ENCODE results near the gene ERP27. TPM values are rescaled to one million over a fixed set of nuclear protein-coding genes. Genes with fewer than 3 reads are reported as not detected.

The ERP27 gene
- total and polyA plus RNA-seq, 2 donors from 2014 or later: 11.0 to 35.3 TPM

DNA sequence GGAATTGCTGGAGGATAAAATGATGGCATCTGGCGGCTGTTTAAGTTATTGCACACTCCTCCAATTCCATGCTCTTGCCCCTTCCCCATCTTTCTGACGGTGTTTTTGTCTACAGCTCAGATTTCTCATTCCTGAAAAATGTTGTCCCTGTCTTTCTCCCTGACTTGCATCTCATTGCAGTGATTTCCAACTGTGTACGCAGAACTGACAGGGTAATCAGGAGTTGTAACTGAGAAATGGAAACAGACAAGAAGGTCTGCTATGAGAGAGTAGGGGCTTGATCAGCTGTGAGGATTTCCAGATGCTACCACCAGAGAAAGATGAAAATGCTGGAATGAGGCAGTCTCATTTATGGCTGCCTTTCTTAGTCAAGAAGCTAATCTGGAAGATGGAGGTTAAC, 1.3 kb downstream of the ERP27 start:
- DNase-seq: peak in 1 of 5 donors; percentile 40
- Histone ChIP-seq H3K27me3 (ENCODE audit: control insufficient read depth, insufficient read depth, low read length) (no peaks in the 10 kb centered on the region), H3K9ac (ENCODE audit: low read length in 3 of 3) (no peak overlapping the region), H3K4me3 (ENCODE audit: low read length in 3 of 3) (no peak overlapping the region), H3K4me1 (ENCODE audit: control insufficient read depth in 2 of 3, insufficient read depth in 2 of 3, low read depth in 1 of 3, low read length in 3 of 3) (peaks cover 7 to 12% (median 9%) of the 10 kb centered on the region in 3 donors), H3K9me3 (ENCODE audit: control insufficient read depth in 2 of 3, insufficient read depth in 1 of 3, low read length in 3 of 3) (no peaks in the 10 kb centered on the region), H3K27ac (ENCODE audit: low read depth in 2 of 2, low read length in 2 of 2) (no peak overlapping the region), H3K36me3 (ENCODE audit: control insufficient read depth in 2 of 3, insufficient read depth in 3 of 3, low read length in 3 of 3) (no peaks in the 10 kb centered on the region)
- TF ChIP-seq, protein P1, sequence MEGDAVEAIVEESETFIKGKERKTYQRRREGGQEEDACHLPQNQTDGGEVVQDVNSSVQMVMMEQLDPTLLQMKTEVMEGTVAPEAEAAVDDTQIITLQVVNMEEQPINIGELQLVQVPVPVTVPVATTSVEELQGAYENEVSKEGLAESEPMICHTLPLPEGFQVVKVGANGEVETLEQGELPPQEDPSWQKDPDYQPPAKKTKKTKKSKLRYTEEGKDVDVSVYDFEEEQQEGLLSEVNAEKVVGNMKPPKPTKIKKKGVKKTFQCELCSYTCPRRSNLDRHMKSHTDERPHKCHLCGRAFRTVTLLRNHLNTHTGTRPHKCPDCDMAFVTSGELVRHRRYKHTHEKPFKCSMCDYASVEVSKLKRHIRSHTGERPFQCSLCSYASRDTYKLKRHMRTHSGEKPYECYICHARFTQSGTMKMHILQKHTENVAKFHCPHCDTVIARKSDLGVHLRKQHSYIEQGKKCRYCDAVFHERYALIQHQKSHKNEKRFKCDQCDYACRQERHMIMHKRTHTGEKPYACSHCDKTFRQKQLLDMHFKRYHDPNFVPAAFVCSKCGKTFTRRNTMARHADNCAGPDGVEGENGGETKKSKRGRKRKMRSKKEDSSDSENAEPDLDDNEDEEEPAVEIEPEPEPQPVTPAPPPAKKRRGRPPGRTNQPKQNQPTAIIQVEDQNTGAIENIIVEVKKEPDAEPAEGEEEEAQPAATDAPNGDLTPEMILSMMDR (IDR thresholded peaks at IDR 0.05; ENCODE audit: borderline replicate concordance, extremely low read depth, insufficient read depth): no peak
- no peak for FAIRE-seq
- intact Hi-C loops (cut with DNase I): no loop called here

DNA sequence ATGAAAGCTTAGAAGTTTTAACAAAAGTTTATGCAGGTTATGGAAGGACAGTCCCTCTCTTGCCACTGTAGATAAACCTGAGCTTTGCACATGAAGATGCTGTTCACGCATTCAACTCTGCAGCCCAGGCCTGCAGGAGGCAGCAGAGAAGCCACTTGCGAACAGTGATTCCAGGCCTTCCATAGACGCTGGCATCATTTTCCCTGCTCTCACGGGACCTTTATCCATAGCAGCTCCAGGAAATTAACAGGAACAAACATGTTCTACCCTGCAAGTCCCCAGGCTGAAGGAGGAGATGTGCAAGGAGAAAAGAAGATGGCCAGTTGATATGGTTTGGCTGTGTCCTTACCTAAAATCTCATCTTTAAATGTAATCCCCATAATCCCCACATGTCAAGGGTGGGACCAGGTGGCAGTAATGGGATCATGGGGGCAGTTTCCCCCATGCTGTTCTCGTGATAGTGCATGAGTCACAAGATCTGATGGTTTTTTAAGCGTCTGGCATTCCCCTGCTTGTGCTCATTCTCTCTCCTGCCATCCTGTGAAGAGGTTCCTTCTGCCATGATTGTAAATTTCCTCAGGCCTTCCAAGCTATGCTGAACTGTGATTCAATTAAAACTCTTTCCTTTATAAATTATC, 2.0 kb downstream of the ERP27 start:
- DNase-seq: no peak
- Histone ChIP-seq H3K27ac (ENCODE audit: low read depth in 2 of 2, low read length in 2 of 2) (no peak overlapping the region), H3K4me1 (ENCODE audit: control insufficient read depth in 2 of 3, insufficient read depth in 2 of 3, low read depth in 1 of 3, low read length in 3 of 3) (peaks cover 7 to 18% (median 9%) of the 10 kb centered on the region in 3 donors), H3K27me3 (ENCODE audit: control insufficient read depth, insufficient read depth, low read length) (no peaks in the 10 kb centered on the region), H3K9ac (ENCODE audit: low read length in 3 of 3) (no peak overlapping the region), H3K9me3 (ENCODE audit: control insufficient read depth in 2 of 3, insufficient read depth in 1 of 3, low read length in 3 of 3) (no peaks in the 10 kb centered on the region), H3K36me3 (ENCODE audit: control insufficient read depth in 2 of 3, insufficient read depth in 3 of 3, low read length in 3 of 3) (no peaks in the 10 kb centered on the region), H3K4me3 (ENCODE audit: low read length in 3 of 3) (no peak overlapping the region)
- intact Hi-C loops (cut with DNase I): no loop called here
- no peak for FAIRE-seq
- TF ChIP-seq, protein P1 (IDR thresholded peaks at IDR 0.05; ENCODE audit: borderline replicate concordance, extremely low read depth, insufficient read depth): no peak

DNA sequence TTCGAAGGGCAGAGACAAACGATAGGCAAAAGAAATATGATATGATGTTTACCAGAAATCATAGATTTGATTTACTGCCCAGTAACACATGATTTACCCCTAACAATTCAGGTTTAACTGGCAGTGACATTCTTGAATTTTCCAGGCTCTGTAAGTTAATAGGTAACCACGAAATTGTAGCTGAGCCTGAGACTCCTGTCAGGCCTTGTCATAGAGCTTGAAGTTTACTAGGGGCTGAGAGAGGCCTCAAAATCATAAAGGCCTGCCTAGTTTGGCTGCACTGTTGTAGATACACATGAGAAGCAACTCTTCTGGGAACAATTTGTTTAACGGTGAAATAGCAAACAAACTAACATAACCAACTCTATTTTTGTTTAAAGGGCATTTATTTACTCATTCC, 3.3 kb downstream of the ERP27 start:
- intact Hi-C loops (cut with DNase I): no loop called here
- no peaks in the 10 kb centered on the region for H3K36me3 ChIP-seq (ENCODE audit: control insufficient read depth in 2 of 3, insufficient read depth in 3 of 3, low read length in 3 of 3)
- H3K4me3 ChIP-seq (ENCODE audit: low read length in 3 of 3): no peak overlapping the region
- H3K27me3 ChIP-seq (ENCODE audit: control insufficient read depth, insufficient read depth, low read length): no peaks in the 10 kb centered on the region
- H3K4me1 ChIP-seq (ENCODE audit: control insufficient read depth in 2 of 3, insufficient read depth in 2 of 3, low read depth in 1 of 3, low read length in 3 of 3): peaks cover 7 to 18% (median 9%) of the 10 kb centered on the region in 3 donors
- TF ChIP-seq, protein P1 (IDR thresholded peaks at IDR 0.05; ENCODE audit: borderline replicate concordance, extremely low read depth, insufficient read depth): no peak
- DNase-seq (peak in 3 of 5 donors; percentile 47 to 91 (median 88)), FAIRE-seq (peak; percentile 90)
- H3K27ac ChIP-seq (ENCODE audit: low read depth in 2 of 2, low read length in 2 of 2): peak overlapping the region; percentile 71 to 90
- no peaks in the 10 kb centered on the region for H3K9me3 ChIP-seq (ENCODE audit: control insufficient read depth in 2 of 3, insufficient read depth in 1 of 3, low read length in 3 of 3)
- peak overlapping the region in 1 of 3 donors; percentile 21 for H3K9ac ChIP-seq (ENCODE audit: low read length in 3 of 3)
